Measurements from ENCODE around the gene TMEM8B.

TMEM8B gene

DNA sequence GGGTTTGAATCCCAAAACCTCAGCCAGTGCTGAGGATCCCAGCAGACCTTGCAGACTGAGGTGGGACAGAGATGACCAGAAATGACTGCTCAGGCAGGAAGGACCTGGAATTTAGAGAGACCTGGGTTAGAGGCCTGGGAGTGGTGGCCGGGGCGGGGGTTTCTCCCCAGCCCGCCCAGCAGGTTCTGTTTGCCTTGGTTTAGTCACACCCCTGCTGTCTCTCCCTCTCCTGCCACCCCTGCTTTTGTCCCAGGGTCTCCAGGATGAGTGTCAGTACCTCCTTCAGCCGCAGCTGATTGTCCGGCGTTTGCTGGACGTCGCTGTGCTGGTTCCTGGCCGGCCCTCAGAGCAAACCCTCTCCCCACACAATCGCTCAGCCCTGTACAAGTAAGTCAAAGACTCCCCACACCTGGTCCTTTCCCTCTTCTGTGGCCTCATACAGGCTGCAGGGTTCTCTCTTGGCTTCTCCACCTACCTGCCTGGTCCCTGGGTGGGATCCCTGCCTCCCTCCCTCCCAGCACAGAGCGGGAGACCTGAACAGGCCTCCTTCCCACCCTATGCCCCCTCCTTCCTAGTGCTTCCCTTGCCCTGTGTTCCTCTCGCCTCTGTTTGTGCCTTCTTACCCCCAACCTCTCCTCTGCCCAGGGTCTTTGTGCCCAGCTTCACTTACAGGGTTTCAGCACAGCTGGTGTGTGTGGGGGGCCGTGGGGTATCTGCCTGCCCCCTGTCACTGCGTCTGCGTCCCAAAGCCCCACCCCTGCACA is 12.0 kb downstream of the TMEM8B start:
- no peak for DNase-seq (ENCODE audit: low spot score)

DNA sequence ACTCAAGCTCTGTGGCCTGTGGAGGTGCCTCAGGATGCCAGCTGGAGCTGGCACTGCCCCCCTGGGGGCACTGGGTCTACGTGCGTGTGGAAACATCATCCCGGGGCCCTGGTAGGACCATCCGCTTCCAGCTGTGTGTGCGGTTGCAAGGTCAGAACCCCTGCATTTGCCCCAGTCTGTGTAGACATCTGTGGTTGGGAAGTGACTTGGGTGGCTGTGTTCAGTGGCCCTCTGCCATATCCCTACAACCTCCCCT is 12.5 kb downstream of the TMEM8B start:
- DNase-seq (ENCODE audit: low spot score), result no peak

DNA sequence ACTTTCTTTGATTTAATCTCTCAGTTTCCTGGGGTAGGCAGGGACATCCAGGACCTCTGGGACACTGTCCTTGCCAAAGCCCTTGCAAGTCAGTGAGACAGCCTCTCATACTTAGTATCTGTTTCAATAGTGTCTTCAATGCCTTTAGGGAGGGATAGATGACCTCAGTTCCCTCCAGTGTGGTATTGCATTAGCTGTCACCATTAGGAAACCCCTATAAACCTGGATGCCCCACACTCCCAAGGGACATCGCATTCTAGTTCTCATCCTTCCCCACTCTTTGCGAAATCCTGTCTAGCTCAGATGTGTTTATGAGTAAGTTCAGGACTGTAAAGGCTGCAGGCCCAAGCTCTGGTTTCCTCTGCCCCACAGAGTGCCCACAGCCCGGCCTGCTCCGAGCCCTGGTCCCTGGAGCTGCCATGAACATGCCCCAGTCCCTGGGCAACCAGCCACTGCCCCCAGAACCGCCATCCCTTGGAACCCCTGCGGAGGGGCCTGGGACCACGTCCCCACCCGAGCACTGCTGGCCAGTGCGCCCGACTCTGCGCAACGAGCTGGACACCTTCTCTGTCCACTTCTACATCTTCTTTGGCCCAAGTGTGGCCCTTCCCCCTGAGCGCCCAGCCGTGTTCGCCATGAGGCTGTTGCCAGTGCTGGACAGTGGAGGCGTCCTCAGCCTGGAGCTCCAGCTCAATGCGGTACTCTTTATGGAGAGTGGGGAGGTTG is 13.2 kb downstream of the TMEM8B start:
- DNase-seq (ENCODE audit: low spot score), result no peak

DNA sequence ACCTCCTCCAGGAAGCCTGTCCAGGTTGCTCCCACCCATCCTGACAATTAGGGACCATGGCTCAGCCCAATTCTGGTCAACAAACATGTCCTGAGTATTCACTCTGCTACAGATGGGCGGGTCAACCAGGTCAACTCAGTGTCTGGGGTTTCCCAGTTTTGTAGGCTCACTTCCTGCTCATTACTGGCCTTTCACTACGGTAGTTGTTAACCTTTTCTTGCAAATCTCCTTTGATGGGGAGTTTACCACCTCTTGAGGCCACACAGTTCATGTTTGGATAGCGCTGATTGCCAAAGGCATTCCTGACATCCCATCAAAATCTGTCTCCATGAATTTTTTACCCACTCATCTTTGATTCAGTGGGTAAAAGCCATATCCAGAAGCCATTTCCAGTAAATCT is 13.8 kb downstream of the TMEM8B start:
- DNase-seq (ENCODE audit: low spot score), result no peak

DNA sequence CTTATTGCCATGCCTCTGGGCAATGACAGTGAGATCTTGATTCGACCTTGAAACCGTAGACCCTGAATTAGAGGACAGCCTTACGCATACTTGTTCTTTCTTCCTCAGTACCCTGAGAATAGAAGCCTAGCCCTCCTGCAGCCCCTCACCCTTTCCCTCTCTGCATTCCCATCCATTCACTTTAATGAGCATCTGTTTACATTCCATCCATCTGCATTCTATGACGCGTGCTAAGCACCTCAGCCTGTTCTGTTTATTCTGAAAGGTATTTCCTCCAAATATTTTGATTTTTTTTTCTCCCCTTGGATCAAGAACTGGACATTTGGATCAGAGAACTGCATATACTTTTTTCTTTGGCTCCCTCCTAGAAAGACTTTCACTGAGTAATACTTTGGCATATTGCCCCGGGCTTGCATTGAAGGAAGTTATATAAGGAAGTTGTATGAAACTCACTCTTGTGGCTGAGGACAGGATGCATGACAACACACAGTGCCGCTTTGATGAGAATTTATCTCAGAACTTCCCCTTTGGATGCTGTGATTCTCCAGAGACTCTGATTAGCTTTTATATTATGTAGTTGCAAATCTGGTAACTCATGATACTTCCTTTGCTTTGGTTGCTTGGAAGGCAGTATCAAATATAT is 15.7 kb downstream of the TMEM8B start:
- DNase-seq (ENCODE audit: low spot score), result no peak

DNA sequence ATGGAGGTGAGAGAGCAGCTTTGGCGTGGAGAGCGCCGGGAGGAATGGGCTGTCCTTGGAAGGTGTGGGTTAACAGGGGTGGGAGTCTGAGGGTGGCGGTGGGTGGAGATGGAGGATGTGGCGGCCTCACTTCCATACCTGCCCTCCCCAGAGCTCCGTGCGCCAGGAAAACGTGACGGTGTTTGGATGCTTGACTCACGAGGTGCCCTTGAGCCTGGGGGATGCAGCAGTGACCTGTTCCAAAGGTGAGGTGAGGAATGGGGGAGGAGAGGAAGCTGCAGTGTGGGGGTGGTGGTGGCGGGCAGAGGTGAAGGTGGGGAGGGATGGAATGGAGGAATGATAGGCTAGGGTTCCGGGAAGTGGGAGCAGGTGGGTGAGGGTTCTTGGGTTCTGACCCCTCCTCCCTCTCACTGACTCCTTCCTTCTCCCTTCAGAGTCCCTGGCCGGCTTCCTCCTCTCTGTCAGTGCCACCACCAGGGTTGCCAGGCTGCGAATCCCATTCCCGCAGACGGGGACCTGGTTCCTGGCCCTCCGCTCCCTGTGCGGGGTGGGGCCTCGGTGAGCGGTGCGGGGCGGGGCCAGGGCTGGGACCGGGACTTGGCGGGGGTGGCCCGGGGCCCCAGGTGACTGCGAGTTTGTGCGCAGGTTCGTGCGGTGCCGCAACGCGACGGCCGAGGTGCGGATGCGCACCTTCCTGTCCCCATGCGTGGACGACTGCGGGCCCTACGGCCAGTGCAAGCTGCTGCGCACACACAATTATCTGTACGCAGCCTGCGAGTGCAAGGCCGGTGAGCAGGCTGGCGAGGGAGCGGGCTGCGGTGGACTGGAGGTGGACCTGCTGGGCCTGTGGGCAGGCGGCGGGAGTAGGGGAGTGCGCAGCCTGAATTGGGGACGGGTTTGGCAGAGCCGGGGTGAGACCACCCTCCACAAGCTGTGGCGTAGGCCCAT is 17.1 kb downstream of the TMEM8B start:
- no peak for DNase-seq (ENCODE audit: low spot score)

DNA sequence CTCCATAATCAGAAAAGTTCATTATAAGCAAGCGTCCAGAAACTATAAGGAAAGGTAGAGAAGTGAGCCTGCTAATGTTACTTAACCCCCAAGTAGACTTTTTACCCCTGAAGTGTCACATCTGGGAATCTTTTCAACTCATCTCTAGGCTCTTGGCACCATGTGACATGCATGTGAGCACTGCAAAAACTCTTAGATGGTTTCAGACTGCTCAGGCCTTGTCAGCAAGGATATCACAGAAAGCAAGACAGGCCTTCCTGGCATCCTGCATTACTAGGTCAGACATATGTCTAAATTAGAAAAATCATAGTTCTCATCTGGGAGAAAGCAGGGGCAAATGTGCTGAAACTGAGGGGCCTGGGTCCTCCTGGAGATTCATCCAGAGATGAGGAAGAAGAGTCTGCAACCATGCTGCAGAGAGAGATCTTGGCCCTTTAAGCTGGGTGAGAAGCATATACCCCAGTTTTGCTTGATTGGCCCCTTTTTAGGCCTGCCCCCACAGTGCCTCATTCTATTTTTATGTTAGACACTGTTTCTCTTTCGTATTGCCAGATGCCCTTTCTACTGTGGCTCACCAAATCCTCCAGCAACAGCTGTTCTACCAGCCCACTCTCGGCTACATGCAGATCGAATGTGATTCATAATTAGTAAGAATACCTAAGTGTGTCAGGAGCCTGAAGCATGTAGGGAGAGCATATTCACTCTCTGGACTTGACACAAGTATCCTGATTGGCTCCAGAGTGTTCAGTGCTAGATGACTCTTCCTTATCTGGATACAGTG is 19.0 kb downstream of the TMEM8B start:
- DNase-seq (ENCODE audit: low spot score), result no peak

DNA sequence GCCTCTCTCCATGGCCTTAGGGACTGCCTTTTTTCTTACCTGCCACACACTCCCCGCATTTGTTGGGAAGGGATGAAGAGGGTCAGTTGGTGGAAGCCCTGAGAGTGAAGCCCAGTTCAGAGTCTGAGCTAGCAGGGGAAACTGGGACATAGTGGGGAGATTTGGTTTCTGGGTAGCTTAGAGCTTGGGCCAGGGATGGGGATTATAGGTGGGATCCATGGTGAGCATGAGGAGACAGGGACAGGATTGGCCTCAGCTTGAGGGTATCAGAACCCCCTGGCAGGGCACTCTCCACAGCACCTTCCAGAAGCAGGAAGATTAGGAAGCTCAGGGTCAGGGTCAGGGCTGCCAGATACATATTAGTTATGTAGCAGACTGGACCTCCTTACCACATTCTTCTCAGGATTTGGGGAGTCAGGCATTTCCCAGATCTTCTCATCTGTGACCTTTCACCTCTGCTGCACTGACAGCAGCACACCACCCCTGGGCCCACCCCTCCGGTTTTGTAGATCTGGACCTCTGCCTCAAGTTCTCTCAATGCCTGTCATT is 23.3 kb downstream of the TMEM8B start:
- no peak for DNase-seq (ENCODE audit: low spot score)

DNA sequence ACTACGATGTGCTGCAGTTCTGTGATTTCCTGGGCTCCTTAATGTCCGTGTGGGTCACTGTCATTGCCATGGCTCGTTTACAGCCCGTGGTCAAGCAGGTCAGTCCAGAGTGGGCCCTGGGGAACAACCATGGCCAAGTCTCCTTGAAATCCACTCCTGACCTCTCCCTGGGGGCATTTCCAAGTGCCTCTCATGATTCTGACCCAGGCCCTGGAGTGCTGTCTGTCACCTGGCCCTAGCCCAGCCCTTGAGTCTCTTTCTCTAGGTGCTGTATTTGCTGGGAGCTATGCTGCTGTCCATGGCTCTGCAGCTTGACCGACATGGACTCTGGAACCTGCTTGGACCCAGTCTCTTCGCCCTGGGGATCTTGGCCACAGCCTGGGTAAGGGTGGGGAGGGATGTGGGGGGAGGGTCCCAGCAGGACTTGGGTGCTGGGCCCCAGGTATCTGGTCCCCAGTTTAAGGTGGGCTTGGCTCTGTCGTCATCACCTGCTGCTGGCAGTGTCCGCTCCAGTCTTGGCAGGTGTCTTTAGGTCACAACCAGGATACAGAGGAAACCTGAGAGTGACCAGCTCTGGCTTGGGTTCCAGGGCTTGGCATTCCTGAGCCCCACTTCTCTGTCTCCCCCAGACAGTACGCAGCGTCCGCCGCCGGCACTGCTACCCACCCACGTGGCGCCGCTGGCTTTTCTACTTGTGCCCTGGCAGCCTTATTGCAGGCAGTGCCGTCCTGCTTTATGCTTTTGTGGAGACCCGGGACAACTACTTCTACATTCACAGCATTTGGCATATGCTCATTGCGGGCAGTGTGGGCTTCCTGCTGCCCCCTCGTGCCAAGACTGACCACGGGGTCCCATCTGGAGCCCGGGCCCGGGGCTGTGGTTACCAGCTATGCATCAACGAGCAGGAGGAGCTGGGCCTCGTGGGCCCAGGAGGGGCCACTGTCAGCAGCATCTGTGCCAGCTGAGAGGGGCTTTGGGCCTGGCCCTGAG is 24.1 kb downstream of the TMEM8B start:
- DNase-seq (ENCODE audit: low spot score), result no peak

DNA sequence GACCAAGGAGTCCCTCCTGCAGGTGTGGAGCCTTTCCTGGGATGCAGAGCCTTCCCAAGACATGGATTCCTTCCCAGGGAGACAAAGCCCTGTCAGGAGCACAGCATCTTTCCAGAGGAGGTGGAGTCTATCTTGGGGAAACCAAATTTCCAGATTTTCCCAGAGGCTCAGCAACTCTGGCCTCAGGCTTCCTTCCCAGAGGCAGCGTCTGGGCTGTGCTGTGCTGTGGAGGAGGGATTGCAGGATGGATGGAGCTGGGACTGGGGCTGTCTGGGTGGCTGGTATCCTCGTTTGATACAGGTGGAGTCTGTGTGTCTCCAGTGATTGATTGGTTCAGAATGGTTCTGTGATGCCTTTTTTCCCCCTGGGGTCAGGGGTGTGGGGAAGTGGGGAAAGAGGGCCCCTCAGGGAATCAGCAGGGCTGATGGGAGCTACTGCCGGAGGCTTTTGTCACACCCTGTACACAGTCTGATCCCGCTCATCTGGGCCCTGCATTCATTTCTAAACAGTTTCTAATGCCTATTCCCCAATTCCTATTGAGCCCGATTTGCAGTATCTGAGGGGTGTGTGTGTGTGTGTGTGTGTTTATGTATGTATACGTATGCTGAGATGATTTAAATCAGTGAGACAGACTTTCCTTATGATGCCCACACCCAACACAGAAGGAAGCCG is 25.2 kb downstream of the TMEM8B start:
- DNase-seq (ENCODE audit: low spot score), result no peak

DNA sequence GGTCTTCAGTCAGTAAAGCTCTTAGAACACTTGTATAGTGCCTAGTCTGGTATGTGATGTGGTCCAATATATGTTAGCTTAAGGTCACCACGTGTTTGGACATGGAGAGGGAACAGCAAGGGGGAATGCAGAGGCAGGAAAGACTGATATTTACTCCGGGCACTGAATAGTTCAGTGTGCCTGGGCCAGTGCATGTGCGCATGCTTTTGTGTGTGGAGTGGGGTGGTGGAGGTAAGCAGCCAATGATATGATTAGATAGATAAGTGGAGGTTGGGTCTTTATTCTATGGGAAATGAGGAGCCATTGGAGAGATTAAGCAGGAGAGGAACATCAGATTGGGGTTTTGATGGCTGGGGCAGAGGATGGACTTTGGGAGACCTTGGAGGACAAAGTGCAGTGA is 27.2 kb downstream of the TMEM8B start:
- DNase-seq (ENCODE audit: low spot score), result no peak

DNA sequence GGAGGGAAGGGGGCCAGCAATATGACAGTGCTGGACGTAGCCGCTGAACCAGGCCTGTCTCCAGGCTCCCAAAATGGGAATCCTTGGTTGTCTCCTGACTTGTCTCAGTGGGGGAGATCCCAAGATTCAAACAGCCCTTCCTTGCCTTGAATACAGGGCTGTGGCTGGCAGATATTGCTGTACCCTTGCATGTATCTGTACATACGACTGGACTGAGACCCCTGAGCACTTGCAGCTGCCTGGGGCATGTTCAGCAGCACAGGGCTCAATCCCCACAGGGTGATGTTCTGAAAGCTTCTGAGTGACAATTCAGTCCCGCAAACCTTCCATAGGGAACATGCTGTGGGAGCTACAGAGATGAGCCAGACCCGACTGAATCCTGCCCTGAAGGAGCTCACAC is 27.9 kb downstream of the TMEM8B start:
- DNase-seq (ENCODE audit: low spot score), result no peak

DNA sequence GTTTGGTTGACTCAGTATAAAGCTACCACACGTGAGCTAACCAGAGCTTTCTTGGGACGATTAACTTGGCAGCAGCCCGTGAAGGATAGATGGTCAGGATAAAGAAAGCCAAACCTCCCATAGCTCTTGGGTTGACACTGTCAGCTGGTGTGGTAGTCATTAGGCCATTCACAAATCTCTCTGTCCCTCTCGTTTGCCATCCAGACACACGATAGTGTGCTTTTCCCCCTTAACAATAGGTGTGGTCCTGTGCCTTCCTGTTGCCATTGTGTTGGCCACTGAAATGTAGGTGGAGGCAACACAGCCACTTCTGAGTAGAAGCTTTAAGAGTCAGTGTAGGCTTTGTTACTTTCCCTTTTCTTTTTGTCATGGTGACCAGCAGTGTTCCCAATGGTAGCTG is 29.4 kb downstream of the TMEM8B start:
- DNase-seq (ENCODE audit: low spot score), result no peak

DNA sequence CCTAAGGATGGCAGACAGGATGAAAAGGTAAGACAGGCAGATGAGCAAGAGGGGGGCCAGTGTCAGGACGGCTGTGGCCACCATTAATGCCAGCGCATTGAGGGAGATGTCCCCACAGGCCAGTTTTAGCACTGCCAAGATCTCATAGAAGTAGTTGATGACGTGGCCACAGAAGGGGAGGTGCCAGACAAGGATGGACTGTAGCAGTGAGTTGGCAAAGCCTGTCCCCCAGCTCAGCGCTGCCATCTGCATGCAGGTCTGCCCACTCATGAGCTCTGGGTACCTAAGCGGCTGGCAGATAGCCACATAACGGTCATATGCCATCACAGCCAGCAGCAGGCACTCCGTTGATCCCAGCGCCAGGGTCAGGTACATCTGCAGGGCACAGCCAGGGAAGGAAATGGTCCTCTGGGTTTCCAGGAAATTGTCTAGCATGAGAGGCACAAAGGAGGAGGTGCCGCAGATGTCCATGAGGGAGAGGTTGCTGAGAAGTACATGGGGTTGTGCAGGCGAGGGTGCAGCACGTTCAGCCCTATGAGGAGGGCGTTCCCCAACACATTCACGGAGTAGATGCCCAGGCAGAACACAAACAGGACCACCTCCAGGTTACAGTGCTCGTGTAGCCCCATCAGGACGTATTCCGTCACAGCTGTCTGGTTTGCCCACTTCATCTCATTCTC is 30.4 kb downstream of the TMEM8B start:
- no peak for DNase-seq (ENCODE audit: low spot score)

DNA sequence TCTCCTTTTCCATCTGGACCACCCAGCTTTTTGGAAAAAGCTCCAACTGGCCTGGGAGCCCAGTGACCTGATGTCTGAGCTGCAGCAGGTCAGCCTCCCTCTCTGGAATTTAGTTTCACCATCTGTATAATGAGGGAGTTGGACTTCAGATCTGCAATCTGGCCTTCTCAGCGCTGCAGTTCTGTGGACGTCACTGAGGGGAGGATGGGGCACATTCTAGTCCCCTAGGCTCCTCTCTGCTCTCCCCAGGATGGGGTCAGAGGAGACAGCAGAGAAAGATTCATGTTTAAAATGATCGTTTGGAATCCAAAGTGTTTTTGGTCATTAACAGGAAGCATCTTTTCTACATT is 30.9 kb downstream of the TMEM8B start:
- DNase-seq (ENCODE audit: low spot score), result no peak

DNA sequence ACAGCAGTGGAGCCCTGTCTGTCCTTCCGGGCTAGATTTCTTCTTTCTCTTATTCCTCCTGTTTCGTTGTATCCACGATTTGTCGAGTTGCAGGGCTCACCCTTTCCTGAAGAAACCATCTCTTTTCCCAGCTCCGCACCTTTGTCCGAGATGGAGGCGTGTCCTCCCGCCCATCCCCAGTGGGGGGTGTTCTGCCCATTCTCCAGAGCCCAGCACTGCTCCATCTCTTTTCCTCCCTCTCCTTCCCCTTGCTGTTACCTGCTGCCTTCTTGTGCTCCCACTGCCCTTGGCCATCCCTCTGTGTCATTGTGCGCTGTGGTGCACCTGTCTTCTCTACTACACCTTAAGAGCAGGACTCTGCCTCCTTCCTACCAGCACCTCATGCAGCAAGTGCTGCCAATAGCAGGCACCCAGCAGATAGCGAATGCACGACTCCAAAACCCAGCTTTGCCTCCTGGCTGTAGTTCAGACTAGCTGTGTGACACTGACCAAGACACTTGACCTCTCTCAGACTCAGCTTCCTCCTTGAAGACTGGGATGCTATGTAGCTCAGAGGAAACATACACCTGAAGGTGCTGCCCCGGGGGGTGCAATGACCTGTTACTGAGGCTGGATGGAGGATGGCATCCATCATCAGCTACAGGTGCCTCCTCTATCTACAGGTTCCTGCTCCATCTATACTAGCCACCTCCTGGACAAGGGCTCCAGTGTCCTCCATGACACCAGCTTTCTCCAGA is 32.3 kb downstream of the TMEM8B start:
- DNase-seq (ENCODE audit: low spot score), result no peak

DNA sequence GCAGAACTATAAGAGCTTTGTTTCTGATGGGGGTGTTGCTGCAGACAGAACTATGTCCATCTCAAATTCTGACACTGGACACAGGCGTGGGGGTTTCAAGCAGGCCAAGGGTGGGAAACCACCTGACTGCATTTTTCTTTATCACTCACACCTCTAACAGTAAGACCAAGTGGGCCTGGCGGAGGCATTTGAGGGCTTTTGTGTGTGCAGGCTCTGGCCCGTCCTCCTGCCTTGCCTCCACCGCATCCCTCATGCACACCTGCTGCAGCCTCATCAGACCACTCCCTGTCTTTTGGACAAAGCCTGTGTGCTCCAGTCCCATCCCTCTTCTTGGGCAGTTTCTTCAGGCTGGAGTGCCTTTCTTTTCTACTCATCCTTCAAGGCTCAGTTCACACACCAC is 33.3 kb downstream of the TMEM8B start:
- DNase-seq (ENCODE audit: low spot score), result no peak

DNA sequence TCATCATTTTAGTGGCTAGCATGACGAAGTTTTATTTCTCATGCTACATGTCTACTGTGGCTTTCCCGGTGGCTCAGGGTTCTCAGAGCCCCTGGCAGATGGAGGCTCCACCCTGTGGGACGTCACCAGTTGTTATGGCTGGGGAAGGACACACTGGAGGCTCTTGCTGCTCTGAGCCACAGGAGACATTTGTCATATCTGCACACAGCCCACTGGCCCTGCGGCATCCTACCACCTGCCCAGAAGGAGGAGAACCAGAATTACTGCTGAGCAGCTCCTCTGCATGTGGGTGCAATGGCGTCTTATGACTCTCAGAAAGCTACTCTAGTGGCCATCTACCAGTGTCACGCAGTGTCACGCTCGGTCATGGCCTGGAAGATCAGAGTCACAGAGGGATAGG is 34.6 kb downstream of the TMEM8B start:
- no peak for DNase-seq (ENCODE audit: low spot score)

Measured in D341Med (cell line).